HUES48 (cell line): Measurements from ENCODE around the gene TGFB2.
"Not testable (repeated sequence)": the region's sequence is repeated elsewhere in the genome, so short reads cannot be mapped to it uniquely, and the experiment has no call there.

Experiments
- H3K27ac ChIP-seq: one replicate; pipeline ENCODE4 v1.7.0; 2013; ENCODE audit warnings: low read depth, low read length, inconsistent platforms
- H3K27me3 ChIP-seq: 2 replicates; pipeline ENCODE4 v1.6.1; 2013; ENCODE audit warnings: mild to moderate bottlenecking, low read length; ENCODE audit not compliant: control insufficient read depth, insufficient read depth
- H3K36me3 ChIP-seq: 2 replicates; pipeline ENCODE4 v1.6.1; 2013; ENCODE audit warnings: low read length; ENCODE audit not compliant: control insufficient read depth, insufficient read depth
- H3K4me1 ChIP-seq: 2 replicates; pipeline ENCODE4 v1.6.1; 2013; ENCODE audit warnings: mild to moderate bottlenecking, low read length; ENCODE audit not compliant: control insufficient read depth, insufficient read depth
- H3K4me3 ChIP-seq: 2 replicates; pipeline ENCODE4 v1.5.1; 2013; ENCODE audit warnings: mild to moderate bottlenecking, low read depth, low read length
- H3K9ac ChIP-seq: 2 replicates; pipeline ENCODE4 v1.6.1; 2013; ENCODE audit warnings: mild to moderate bottlenecking, low read depth, low read length, moderate library complexity
- H3K9me3 ChIP-seq: 2 replicates; pipeline ENCODE4 v1.6.1; 2013; ENCODE audit warnings: low read length; ENCODE audit not compliant: control insufficient read depth, insufficient read depth

Gene TGFB2

GRCh38 chr1:218305472-218306064, 39.6 kb upstream of the TGFB2 start:
- H3K9ac ChIP-seq: no peak overlapping the region
- H3K9me3 ChIP-seq: no peaks in the 10 kb centered on the region
- H3K27me3 ChIP-seq: no peaks in the 10 kb centered on the region
- no peak overlapping the region for H3K27ac ChIP-seq
- peaks cover 63% of the 10 kb centered on the region for H3K36me3 ChIP-seq
- H3K4me1 ChIP-seq: peaks cover 39% of the 10 kb centered on the region
- no peak overlapping the region for H3K4me3 ChIP-seq

GRCh38 chr1:218312509-218312908, 32.6 kb upstream of the TGFB2 start:
- no peaks in the 10 kb centered on the region for H3K27me3 ChIP-seq
- peaks cover 16% of the 10 kb centered on the region for H3K4me1 ChIP-seq
- peaks cover 29% of the 10 kb centered on the region for H3K36me3 ChIP-seq
- no peaks in the 10 kb centered on the region for H3K9me3 ChIP-seq
- H3K9ac ChIP-seq: no peak overlapping the region
- H3K27ac ChIP-seq: no peak overlapping the region
- no peak overlapping the region for H3K4me3 ChIP-seq

DNA sequence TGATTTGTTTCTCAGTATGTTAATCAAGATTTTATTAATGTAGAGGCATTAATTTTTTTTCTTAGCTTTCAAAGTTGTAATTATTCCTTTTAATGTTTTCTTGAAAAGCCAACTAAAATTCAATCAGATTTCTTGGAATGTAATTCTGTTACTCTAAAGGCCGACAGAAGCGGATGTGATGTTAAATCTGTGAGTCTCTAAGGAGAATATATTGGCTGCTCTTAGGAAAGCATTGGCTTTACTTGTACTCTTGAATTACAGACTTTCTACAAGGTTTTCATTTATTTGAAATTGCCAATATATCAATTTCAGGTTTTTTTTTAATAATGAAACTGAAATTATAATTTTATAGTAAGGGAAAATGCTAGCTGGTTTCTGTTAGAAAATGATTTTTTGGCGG, 30.8 kb upstream of the TGFB2 start:
- Histone ChIP-seq H3K27ac (no peak overlapping the region), H3K27me3 (no peaks in the 10 kb centered on the region), H3K4me3 (no peak overlapping the region), H3K9ac (no peak overlapping the region), H3K4me1 (peaks cover 16% of the 10 kb centered on the region), H3K9me3 (no peaks in the 10 kb centered on the region), H3K36me3 (peaks cover 22% of the 10 kb centered on the region)

GRCh38 chr1:218315638-218316037, 29.5 kb upstream of the TGFB2 start:
- no peaks in the 10 kb centered on the region for H3K27me3 ChIP-seq
- H3K27ac ChIP-seq: no peak overlapping the region
- peaks cover 16% of the 10 kb centered on the region for H3K4me1 ChIP-seq
- peaks cover 16% of the 10 kb centered on the region for H3K36me3 ChIP-seq
- H3K4me3 ChIP-seq: no peak overlapping the region
- H3K9me3 ChIP-seq: no peaks in the 10 kb centered on the region
- H3K9ac ChIP-seq: no peak overlapping the region

- Histone ChIP-seq H3K36me3 (peaks cover 16% of the 10 kb centered on the region), H3K9me3 (no peaks in the 10 kb centered on the region), H3K9ac (no peak overlapping the region), H3K27me3 (no peaks in the 10 kb centered on the region), H3K4me1 (peaks cover 16% of the 10 kb centered on the region), H3K27ac (peak overlapping the region; percentile 28), H3K4me3 (no peak overlapping the region)
These were observed 28.1 kb upstream of the TGFB2 start for GRCh38 chr1:218317061-218317460.

- H3K27me3 ChIP-seq, H3K4me1 ChIP-seq, H3K9me3 ChIP-seq, H3K27ac ChIP-seq, H3K4me3 ChIP-seq, H3K9ac ChIP-seq: not testable (repeated sequence)
- H3K36me3 ChIP-seq: peaks cover 41% of the 10 kb centered on the region
These were observed 25.0 kb upstream of the TGFB2 start for GRCh38 chr1:218320182-218320581.

GRCh38 chr1:218322762-218323161, 22.4 kb upstream of the TGFB2 start:
- Histone ChIP-seq H3K36me3 (peaks cover 36% of the 10 kb centered on the region), H3K9ac (no peak overlapping the region), H3K27ac (no peak overlapping the region), H3K27me3 (no peaks in the 10 kb centered on the region), H3K4me1 (no peaks in the 10 kb centered on the region), H3K9me3 (no peaks in the 10 kb centered on the region), H3K4me3 (no peak overlapping the region)

DNA sequence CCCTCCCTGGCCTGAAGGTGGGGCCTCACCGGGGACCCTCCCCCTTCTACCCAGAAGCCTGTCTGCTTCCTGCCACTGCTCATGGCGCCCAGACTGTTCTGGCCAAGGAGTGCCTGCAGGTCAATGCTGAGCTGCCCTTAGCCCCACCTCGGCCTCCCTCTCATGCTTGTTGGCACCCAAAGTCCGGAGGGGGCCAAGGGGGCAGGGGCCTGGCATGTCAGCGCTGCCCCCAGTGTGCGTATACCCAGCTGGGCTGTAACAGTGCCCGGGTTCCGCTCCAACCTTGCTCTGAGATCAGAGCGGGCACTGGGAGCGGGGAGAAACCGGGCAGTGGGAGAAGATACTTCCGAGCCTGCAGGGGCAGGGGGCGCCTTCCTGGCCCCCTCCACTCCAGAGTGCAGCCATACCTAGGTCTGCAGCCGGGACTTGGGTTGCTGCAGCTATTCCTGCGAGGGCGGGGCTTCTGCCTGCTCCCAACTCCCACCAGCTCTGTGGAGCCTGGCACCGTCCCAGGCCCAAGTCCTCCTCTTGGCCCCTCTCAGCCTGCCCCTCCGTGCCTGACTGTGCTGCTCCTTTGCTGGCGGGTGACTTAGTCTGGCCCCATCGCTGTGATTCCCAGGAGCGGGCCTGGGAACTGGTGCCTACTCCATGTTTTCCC, 21.4 kb upstream of the TGFB2 start:
- Histone ChIP-seq H3K4me1 (no peaks in the 10 kb centered on the region), H3K4me3 (no peak overlapping the region), H3K27ac (no peak overlapping the region), H3K9me3 (no peaks in the 10 kb centered on the region), H3K36me3 (peaks cover 31% of the 10 kb centered on the region), H3K27me3 (no peaks in the 10 kb centered on the region), H3K9ac (no peak overlapping the region)

GRCh38 chr1:218324226-218324580, 20.9 kb upstream of the TGFB2 start:
- no peak overlapping the region for H3K4me3 ChIP-seq
- H3K9ac ChIP-seq: no peak overlapping the region
- no peaks in the 10 kb centered on the region for H3K27me3 ChIP-seq
- no peaks in the 10 kb centered on the region for H3K9me3 ChIP-seq
- no peaks in the 10 kb centered on the region for H3K4me1 ChIP-seq
- peaks cover 30% of the 10 kb centered on the region for H3K36me3 ChIP-seq
- no peak overlapping the region for H3K27ac ChIP-seq

DNA sequence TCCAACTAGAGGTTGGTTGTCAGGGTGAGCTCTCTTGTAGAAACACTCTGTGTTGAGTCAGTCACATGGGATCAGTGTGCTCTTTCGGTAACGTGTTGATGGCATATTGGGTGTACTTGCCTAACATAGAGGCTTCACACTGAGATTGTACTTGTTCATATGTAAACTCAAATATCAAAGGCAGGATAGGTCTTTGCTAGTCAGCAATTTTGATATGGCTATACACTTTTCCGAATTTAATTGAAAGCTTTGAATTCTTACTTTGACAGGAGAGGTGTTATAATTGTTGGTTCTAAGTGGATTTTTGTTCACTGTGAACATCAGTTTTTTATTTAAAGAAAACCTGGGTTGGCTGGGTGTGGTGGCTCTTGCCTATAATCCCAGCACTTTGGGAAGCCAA, 16.4 kb upstream of the TGFB2 start:
- H3K27ac ChIP-seq: no peak overlapping the region
- no peaks in the 10 kb centered on the region for H3K27me3 ChIP-seq
- H3K4me3 ChIP-seq: no peak overlapping the region
- H3K4me1 ChIP-seq: no peaks in the 10 kb centered on the region
- no peaks in the 10 kb centered on the region for H3K9me3 ChIP-seq
- H3K9ac ChIP-seq: no peak overlapping the region
- H3K36me3 ChIP-seq: peaks cover 33% of the 10 kb centered on the region

- Histone ChIP-seq H3K9ac (no peak overlapping the region), H3K36me3 (peaks cover 27% of the 10 kb centered on the region), H3K4me3 (no peak overlapping the region), H3K27ac (no peak overlapping the region), H3K9me3 (no peaks in the 10 kb centered on the region), H3K27me3 (no peaks in the 10 kb centered on the region), H3K4me1 (no peaks in the 10 kb centered on the region)
These were observed 15.0 kb upstream of the TGFB2 start for GRCh38 chr1:218330043-218330623.
